ENCODE data around the gene VPS9D1.

The VPS9D1 gene, protein sequence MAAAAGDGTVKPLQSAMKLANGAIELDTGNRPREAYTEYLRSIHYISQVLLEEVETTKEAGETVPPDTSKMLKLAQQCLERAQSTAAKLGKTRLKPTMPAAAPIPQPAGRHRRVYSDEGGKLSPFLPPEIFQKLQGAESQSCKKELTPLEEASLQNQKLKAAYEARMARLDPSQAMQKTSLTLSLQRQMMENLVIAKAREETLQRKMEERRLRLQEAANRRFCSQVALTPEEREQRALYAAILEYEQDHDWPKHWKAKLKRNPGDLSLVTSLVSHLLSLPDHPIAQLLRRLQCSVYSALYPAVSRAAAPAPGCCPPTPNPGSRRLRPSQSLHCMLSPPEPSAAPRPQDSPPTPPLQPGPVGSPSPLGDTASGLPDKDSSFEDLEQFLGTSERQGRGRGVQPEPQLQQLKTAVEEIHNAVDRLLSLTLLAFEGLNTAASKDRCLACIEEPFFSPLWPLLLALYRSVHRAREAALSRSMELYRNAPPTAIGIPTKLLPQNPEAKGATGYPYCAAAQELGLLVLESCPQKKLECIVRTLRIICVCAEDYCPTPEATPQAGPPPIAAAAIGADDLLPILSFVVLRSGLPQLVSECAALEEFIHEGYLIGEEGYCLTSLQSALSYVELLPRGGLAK

GRCh38 chr16:89720813-89721545, at the start of gene VPS9D1, which contains the start of gene ZNF276:
Gene VPS9D1, minus strand, starts transcription at chr16:89720898. Its CDS starts 37 bp downstream, at chr16:89720861.
Gene ZNF276, plus strand, starts transcription at chr16:89721537. Its CDS starts 104 bp downstream, at chr16:89721641.
- Histone ChIP-seq H3K9me3 (ENCODE audit: insufficient read depth, low read length) (no peaks in the 10 kb centered on the region), H3K36me3 (replicated peaks; ENCODE audit: low read depth, low read length) (peaks cover 19% of the 10 kb centered on the region), H3K4me2 (ENCODE audit: low read length) (peak within 1 kb of the TSS; percentile 89), H4K20me1 (ENCODE audit: insufficient read depth, low read length) (peaks cover 24% of the 10 kb centered on the region), H3K9ac (ENCODE audit: low read length) (peak within 1 kb of the TSS; percentile 84), H3K4me1 (ENCODE audit: low read length) (peaks cover 13% of the 10 kb centered on the region), H3K79me2 (ENCODE audit: low read length) (peaks cover 6% of the 10 kb centered on the region; the same call in 1 of the 2 replicates), H3K4me3 (ENCODE audit: low read length) (peak within 1 kb of the TSS; percentile 88), H2AFZ (ENCODE audit: low read depth, low read length) (peak within 1 kb of the TSS; percentile 50; the same call in 1 of the 2 replicates), H3K27ac (ENCODE audit: low read length) (peak within 1 kb of the TSS; percentile 70), H3K27me3 (ENCODE audit: low read depth, low read length) (no peaks in the 10 kb centered on the region)
- TF ChIP-seq EZH2phosphoT487 (IDR thresholded peaks at IDR 0.05; ENCODE audit: low read depth), result no peak
- TF ChIP-seq, protein P1, sequence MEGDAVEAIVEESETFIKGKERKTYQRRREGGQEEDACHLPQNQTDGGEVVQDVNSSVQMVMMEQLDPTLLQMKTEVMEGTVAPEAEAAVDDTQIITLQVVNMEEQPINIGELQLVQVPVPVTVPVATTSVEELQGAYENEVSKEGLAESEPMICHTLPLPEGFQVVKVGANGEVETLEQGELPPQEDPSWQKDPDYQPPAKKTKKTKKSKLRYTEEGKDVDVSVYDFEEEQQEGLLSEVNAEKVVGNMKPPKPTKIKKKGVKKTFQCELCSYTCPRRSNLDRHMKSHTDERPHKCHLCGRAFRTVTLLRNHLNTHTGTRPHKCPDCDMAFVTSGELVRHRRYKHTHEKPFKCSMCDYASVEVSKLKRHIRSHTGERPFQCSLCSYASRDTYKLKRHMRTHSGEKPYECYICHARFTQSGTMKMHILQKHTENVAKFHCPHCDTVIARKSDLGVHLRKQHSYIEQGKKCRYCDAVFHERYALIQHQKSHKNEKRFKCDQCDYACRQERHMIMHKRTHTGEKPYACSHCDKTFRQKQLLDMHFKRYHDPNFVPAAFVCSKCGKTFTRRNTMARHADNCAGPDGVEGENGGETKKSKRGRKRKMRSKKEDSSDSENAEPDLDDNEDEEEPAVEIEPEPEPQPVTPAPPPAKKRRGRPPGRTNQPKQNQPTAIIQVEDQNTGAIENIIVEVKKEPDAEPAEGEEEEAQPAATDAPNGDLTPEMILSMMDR (IDR thresholded peaks at IDR 0.05; ENCODE audit: low read depth, low read length), result no peak

GRCh38 chr16:89770367-89770766, 49.7 kb upstream of the VPS9D1 start:
- H4K20me1 ChIP-seq (ENCODE audit: insufficient read depth, low read length), result no peaks in the 10 kb centered on the region
- no peak overlapping the region for H3K4me2 ChIP-seq (ENCODE audit: low read length)
- H3K9me3 ChIP-seq (ENCODE audit: insufficient read depth, low read length), result no peaks in the 10 kb centered on the region
- no peak overlapping the region for H2AFZ ChIP-seq (ENCODE audit: low read depth, low read length)
- H3K27ac ChIP-seq (ENCODE audit: low read length), result no peak overlapping the region
- no peaks in the 10 kb centered on the region for H3K27me3 ChIP-seq (ENCODE audit: low read depth, low read length)
- H3K9ac ChIP-seq (ENCODE audit: low read length), result no peak overlapping the region
- H3K4me1 ChIP-seq (ENCODE audit: low read length), result peaks cover 21% of the 10 kb centered on the region
- peaks cover 72% of the 10 kb centered on the region for H3K36me3 ChIP-seq (replicated peaks; ENCODE audit: low read depth, low read length)
- no peaks in the 10 kb centered on the region for H3K79me2 ChIP-seq (ENCODE audit: low read length)
- H3K4me3 ChIP-seq (ENCODE audit: low read length), result no peak overlapping the region
- TF ChIP-seq, protein P1 (IDR thresholded peaks at IDR 0.05; ENCODE audit: low read depth, low read length), result no peak
- no peak for TF ChIP-seq EZH2phosphoT487 (IDR thresholded peaks at IDR 0.05; ENCODE audit: low read depth)

DNA sequence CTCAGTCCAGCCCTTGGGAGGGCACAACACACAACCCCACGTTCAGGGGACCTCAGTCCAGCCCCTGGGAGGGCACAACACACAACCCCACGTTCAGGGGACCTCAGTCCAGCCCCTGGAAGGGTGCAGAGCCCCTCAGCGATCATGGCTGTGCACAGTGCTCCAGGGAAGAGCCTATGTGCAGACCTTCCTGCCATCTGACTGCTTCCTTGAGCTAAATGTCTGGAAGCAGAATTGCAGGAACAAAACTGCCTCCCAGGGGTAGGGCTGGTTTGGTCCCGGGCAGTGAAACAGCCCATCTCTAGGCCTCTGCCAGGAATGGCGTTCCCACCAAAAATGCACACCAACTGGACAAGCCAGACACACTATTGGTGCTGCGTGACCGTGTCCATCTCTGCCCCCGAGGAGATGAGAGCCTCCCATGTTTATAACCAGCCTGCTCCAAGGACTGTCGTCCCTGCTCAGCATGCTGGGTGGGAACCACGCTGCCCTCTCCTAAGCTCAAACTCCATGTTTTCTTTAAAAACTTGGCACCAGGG, 44.7 kb upstream of the VPS9D1 start:
- Histone ChIP-seq H3K9me3 (ENCODE audit: insufficient read depth, low read length) (no peaks in the 10 kb centered on the region), H2AFZ (ENCODE audit: low read depth, low read length) (no peak overlapping the region), H3K4me3 (ENCODE audit: low read length) (peak overlapping the region; percentile 74), H3K4me2 (ENCODE audit: low read length) (peak overlapping the region; percentile 99), H3K27me3 (ENCODE audit: low read depth, low read length) (no peaks in the 10 kb centered on the region), H3K4me1 (ENCODE audit: low read length) (peaks cover 42% of the 10 kb centered on the region), H3K9ac (ENCODE audit: low read length) (peak overlapping the region; percentile 68), H3K36me3 (replicated peaks; ENCODE audit: low read depth, low read length) (peaks cover 77% of the 10 kb centered on the region), H3K27ac (ENCODE audit: low read length) (peak overlapping the region; percentile 96), H4K20me1 (ENCODE audit: insufficient read depth, low read length) (no peaks in the 10 kb centered on the region), H3K79me2 (ENCODE audit: low read length) (peaks cover 9% of the 10 kb centered on the region)
- no peak for TF ChIP-seq EZH2phosphoT487 (IDR thresholded peaks at IDR 0.05; ENCODE audit: low read depth)
- TF ChIP-seq, protein P1 (IDR thresholded peaks at IDR 0.05; ENCODE audit: low read depth, low read length), result no peak
